Measurements from ENCODE around the gene TRNP1.

The TRNP1 gene

DNA sequence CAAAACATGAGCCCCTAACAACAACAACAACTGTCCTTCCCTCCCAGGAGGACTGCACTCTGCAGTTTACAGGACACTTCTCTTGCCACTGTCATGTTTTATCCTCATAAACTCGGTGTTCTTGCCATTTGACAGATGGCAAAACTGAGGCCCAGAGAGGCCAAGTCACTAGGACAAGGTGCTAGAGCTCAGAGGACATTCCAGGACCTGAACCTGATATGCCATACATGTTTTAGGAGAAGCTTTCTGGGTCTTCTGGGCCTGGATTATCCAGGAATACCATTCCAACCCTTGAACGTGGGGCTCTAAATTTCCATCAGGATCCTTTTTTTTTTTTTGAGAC is 38.6 kb downstream of the TRNP1 start:
- ATAC-seq (replicated peaks) (no peak), DNase-seq (no peak)
- Mint-ChIP-seq H3K27ac (no peak overlapping the region), H3K27me3 (peaks cover 17 to 33% of the 10 kb centered on the region in 2 donors), H3K4me3 (no peak overlapping the region), H3K9me3 (no peaks in the 10 kb centered on the region), H3K4me1 (ENCODE audit: low read depth in 2 of 2) (no peaks in the 10 kb centered on the region), H3K36me3 (ENCODE audit: insufficient read depth) (peaks cover 9% of the 10 kb centered on the region)

DNA sequence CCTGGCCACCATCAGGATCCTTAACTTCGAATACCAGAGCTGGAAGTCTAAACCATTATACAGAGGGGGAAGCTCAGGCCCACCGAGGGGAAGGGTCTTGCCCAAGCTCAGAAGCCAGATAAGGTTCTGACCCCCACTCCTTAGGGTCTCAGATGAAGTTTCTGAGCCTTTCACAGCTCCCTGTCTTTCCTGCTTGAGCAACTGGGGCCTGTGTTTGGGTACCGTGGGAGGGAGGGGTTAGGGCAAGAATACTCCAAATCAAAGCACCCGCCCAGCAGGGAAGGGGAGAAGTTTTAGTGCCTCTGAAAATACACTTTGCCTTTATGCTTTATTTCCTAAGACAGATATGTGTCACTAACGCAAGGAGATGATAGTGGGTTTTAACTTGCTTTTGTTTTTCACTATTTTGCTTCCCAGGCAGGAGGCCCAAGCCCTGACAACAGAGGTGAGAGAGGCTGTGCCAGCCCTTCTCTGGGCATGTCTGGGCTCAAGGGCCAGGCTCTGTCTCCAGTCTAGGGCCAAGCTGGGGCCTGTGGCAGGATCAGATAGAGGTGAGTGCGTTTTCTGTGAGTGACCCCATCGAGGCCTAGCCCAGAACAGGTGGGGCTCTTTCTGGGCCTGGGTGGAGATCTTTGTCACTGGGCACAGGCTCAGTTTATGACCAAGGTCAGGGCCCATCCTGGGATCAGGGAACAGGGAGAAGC is 39.7 kb downstream of the TRNP1 start:
- Mint-ChIP-seq H3K9me3 (no peaks in the 10 kb centered on the region), H3K4me1 (ENCODE audit: low read depth in 2 of 2) (no peaks in the 10 kb centered on the region), H3K27me3 (peaks cover 11 to 33% of the 10 kb centered on the region in 2 donors), H3K36me3 (ENCODE audit: insufficient read depth) (peaks cover 9% of the 10 kb centered on the region), H3K27ac (no peak overlapping the region), H3K4me3 (no peak overlapping the region)
- ATAC-seq (replicated peaks) (no peak), DNase-seq (no peak)

DNA sequence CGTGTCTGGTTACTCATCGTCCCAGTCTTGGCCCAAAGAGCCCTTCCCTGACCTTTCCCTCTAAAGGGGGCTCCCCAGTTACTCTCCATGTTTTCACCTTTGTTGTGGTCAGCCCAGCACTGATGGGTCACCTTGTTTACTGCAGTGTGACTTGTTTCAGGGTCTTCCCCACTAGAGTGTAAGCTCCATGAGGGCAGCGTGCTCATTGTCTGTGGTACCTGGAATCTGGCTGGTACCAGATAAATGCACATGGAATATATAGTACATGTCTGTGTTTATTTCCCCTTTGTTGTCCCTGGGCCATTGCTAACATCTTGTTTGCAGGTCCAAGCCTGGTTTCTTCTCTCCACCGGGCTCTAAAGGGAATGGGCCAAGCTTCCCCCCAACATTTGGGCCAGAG is 41.9 kb downstream of the TRNP1 start:
- H3K9me3 Mint-ChIP-seq, result no peaks in the 10 kb centered on the region
- no peak overlapping the region for H3K4me3 Mint-ChIP-seq
- H3K4me1 Mint-ChIP-seq (ENCODE audit: low read depth in 2 of 2), result no peaks in the 10 kb centered on the region
- DNase-seq (no peak), ATAC-seq (replicated peaks) (no peak)
- peaks cover 6% of the 10 kb centered on the region for H3K36me3 Mint-ChIP-seq (ENCODE audit: insufficient read depth)
- no peak overlapping the region for H3K27ac Mint-ChIP-seq
- peaks cover 9 to 36% of the 10 kb centered on the region in 2 donors for H3K27me3 Mint-ChIP-seq

DNA sequence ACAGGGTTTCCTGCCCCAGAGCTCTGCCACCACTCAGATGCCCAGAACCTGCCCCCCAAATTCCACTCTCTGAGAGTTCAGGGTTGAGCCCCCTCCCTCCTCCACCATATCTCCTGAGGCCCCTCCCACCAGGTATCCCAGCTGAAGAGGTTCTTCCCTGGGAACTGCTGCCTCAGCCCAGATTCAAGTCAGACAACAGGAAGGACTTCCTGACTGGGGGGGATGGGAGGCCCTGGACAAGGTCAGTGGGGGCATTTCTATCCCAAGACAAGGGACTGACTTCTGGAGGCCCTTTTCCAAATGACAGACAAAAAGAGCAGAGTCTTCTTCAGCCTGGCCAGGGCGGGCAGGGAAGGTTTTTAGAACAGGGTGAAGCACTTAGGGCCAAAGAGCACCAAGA is 43.2 kb downstream of the TRNP1 start:
- Mint-ChIP-seq H3K4me3 (no peak overlapping the region), H3K36me3 (ENCODE audit: insufficient read depth) (peaks cover 6% of the 10 kb centered on the region), H3K27me3 (peaks cover 9 to 36% of the 10 kb centered on the region in 2 donors), H3K27ac (no peak overlapping the region), H3K4me1 (ENCODE audit: low read depth in 2 of 2) (no peaks in the 10 kb centered on the region), H3K9me3 (no peaks in the 10 kb centered on the region)
- ATAC-seq (replicated peaks) (no peak), DNase-seq (no peak)

DNA sequence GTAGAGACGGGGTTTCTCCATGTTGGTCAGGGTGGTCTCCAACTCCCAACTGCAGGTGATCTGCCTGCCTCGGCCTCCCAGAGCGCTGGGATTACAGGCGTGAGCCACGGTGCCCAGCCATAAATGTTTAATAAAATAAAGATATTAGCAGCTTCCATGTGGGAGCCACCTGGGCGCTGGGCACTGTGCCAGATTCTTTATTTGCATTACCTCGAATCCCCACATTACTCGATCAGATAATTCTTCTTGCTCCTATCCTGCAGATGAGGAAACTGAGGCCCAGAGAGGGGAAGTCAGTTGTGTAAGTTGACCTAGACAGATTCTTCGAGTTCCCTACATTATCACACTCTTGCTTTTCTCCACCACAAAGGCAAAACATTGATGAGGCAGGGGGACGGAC is 44.0 kb downstream of the TRNP1 start:
- peaks cover 6% of the 10 kb centered on the region for H3K36me3 Mint-ChIP-seq (ENCODE audit: insufficient read depth)
- no peak overlapping the region for H3K27ac Mint-ChIP-seq
- H3K27me3 Mint-ChIP-seq, result peaks cover 5 to 36% of the 10 kb centered on the region in 2 donors
- ATAC-seq (replicated peaks) (no peak), DNase-seq (no peak)
- no peaks in the 10 kb centered on the region for H3K9me3 Mint-ChIP-seq
- H3K4me1 Mint-ChIP-seq (ENCODE audit: low read depth in 2 of 2), result no peaks in the 10 kb centered on the region
- H3K4me3 Mint-ChIP-seq, result no peak overlapping the region

DNA sequence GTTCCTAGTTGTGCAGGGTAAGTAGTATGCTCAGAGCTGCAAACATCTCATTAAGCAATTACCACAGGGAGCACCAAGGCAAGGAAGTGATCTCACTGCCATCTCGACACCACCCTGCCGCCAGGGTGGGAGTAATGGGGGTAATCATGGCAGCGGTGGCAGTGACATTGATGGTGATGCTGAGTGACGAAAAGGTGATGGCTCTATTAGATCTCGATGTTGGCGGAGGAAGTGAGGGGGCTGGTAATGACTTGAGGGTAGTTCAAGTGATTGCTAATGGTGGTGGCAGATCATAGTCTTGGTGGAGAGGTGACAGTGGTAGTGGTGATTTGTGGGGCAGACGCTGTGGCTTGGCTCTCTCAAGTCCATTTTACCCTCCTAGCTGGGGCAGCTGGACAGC is 44.5 kb downstream of the TRNP1 start:
- peaks cover 9 to 36% of the 10 kb centered on the region in 2 donors for H3K27me3 Mint-ChIP-seq
- H3K4me3 Mint-ChIP-seq, result no peak overlapping the region
- H3K27ac Mint-ChIP-seq, result no peak overlapping the region
- ATAC-seq (replicated peaks) (no peak), DNase-seq (no peak)
- H3K4me1 Mint-ChIP-seq (ENCODE audit: low read depth in 2 of 2), result no peaks in the 10 kb centered on the region
- peaks cover 6% of the 10 kb centered on the region for H3K36me3 Mint-ChIP-seq (ENCODE audit: insufficient read depth)
- no peaks in the 10 kb centered on the region for H3K9me3 Mint-ChIP-seq

DNA sequence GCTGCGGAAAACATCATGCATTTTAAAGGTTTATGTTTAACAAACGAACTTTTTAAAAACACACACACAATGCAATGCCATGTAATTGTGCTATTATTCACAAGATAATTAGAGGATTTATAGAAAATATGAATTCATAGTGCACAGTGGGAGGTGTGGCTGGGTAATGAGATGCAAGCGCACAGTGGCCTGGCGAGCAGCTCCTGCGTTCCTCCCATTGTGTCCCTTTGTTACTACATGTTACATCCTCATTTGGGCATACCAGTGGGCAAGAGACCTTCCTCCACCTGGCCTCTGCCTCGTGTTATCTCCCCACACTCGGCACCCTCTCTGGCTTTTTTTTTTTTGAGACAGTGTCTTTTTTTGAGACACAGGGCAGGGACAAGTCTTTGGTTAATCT is 49.2 kb downstream of the TRNP1 start:
- Mint-ChIP-seq H3K27ac (no peak overlapping the region), H3K4me3 (no peak overlapping the region), H3K9me3 (no peaks in the 10 kb centered on the region), H3K4me1 (ENCODE audit: low read depth in 2 of 2) (peaks cover 12 to 15% of the 10 kb centered on the region in 2 donors), H3K36me3 (ENCODE audit: insufficient read depth) (no peaks in the 10 kb centered on the region), H3K27me3 (peaks cover 10 to 23% of the 10 kb centered on the region in 2 donors)
- DNase-seq (no peak), ATAC-seq (replicated peaks) (no peak)

DNA sequence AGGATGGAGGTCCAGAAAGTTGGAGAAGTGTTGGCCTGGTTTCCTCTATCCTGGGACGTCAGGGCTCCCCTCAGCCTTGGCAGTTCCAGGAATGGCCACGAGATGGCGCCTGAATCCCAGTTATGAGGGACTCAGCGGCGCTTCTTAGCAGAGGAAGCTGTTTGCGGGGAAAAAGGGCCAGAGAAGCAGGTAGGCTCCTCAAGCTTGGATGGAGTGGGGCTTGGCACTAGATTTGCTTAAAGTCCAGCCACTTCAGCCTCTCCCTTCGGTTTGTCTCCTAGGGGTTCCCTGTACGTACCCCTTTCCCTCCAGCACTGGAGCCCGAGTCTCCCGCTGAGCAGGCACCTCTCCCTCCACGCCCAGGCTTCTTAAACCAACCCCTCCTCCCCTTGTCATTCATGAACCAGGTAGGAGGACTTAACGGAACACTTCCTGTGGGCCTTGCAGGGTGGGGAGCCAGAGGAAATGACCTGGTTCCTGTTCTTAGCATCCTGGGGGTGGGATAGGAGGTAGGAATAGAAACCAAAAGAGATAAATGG is 51.2 kb downstream of the TRNP1 start:
- H3K27me3 Mint-ChIP-seq, result peaks cover 10 to 17% of the 10 kb centered on the region in 2 donors
- DNase-seq (peak; percentile 88 to 93 (median 90)), ATAC-seq (replicated peaks) (peak; percentile 95)
- peaks cover 12 to 15% of the 10 kb centered on the region in 2 donors for H3K4me1 Mint-ChIP-seq (ENCODE audit: low read depth in 2 of 2)
- peak overlapping the region; percentile 60 to 73 for H3K4me3 Mint-ChIP-seq
- H3K27ac Mint-ChIP-seq, result peak overlapping the region in 1 of 2 donors; percentile 16
- no peaks in the 10 kb centered on the region for H3K36me3 Mint-ChIP-seq (ENCODE audit: insufficient read depth)
- no peaks in the 10 kb centered on the region for H3K9me3 Mint-ChIP-seq

DNA sequence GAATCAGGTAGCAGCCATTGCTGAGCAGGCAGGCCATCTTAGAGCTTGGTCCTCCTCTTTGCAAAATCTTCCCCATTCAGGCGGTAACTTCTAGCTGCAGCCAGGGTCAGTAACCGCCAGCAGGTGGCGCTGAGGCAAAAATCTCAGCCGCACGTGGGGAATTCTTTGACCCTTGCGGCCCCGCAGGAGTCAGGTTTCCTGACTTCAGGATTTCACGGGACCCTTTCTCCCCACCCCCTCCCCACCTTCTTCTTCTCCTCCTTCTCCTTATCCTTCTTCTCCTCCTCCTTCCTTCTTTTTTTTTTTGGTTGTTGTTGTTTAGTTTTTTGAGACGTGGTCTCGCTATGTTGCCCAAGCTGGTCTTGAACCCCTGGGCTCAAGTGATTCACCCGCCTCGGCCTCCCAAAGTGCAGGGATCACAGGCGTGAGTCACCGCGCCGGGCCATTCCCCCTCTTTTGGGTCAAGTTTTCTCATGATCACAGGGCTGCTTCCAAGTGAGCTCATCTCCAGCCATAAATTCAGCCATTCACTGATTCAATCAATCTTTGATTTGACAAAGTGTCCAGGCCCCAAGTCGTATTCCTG is 52.6 kb downstream of the TRNP1 start:
- ATAC-seq (replicated peaks) (peak; percentile 64), DNase-seq (peak; percentile 50 to 61 (median 54))
- Mint-ChIP-seq H3K4me1 (ENCODE audit: low read depth in 2 of 2) (peaks cover 12 to 15% of the 10 kb centered on the region in 2 donors), H3K9me3 (no peaks in the 10 kb centered on the region), H3K27me3 (peaks cover 5 to 17% of the 10 kb centered on the region in 2 donors), H3K4me3 (no peak overlapping the region), H3K36me3 (ENCODE audit: insufficient read depth) (no peaks in the 10 kb centered on the region), H3K27ac (no peak overlapping the region)

DNA sequence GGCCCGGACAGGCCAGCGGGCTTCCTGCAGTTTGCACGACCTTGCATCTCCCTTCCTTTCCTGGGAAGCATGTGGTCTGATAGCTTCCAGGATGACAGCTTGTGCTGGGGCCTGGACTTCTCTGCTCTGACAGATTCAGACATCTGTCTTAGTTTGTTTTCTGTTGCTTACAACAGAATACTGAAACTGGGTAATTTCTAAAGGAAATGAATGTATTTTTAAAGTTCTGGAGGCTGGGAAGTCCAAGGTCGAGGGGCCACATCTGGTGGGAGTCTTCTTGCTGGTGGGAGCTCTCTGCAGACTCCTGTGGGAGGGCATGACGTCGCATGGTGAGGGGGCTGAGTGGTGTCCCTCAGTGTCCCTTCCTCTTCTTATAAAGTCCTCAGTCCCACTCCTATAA is 54.4 kb downstream of the TRNP1 start:
- DNase-seq (no peak), ATAC-seq (replicated peaks) (no peak)
- Mint-ChIP-seq H3K4me1 (ENCODE audit: low read depth in 2 of 2) (peaks cover 12 to 15% of the 10 kb centered on the region in 2 donors), H3K27me3 (peaks cover 2 to 9% of the 10 kb centered on the region in 2 donors), H3K27ac (no peak overlapping the region), H3K4me3 (no peak overlapping the region), H3K9me3 (no peaks in the 10 kb centered on the region), H3K36me3 (ENCODE audit: insufficient read depth) (no peaks in the 10 kb centered on the region)

DNA sequence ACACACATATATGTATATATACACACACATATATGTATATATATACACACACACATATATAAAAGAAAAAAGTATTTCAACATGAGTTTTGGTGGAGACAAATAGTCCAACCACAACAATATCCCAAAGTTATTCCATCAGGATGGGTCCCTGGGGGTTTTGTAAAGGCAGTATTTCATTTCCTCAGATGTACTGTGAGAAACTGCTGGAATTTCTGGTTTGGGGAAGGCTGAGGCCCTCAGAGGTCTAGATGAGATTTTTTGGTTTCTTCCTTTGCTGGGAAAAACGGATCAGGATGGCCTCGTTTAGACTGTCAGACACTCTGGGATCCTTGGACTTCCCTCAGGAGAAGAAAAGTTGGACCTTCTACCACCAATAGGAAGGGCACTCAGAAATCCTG is 55.6 kb downstream of the TRNP1 start:
- H3K4me3 Mint-ChIP-seq, result no peak overlapping the region
- DNase-seq, result no peak
- no peak for ATAC-seq (replicated peaks)
- H3K27ac Mint-ChIP-seq, result no peak overlapping the region
- peaks cover 12 to 15% of the 10 kb centered on the region in 2 donors for H3K4me1 Mint-ChIP-seq (ENCODE audit: low read depth in 2 of 2)
- H3K36me3 Mint-ChIP-seq (ENCODE audit: insufficient read depth), result no peaks in the 10 kb centered on the region
- peaks cover 0 to 9% of the 10 kb centered on the region in 2 donors for H3K27me3 Mint-ChIP-seq
- H3K9me3 Mint-ChIP-seq, result no peaks in the 10 kb centered on the region

DNA sequence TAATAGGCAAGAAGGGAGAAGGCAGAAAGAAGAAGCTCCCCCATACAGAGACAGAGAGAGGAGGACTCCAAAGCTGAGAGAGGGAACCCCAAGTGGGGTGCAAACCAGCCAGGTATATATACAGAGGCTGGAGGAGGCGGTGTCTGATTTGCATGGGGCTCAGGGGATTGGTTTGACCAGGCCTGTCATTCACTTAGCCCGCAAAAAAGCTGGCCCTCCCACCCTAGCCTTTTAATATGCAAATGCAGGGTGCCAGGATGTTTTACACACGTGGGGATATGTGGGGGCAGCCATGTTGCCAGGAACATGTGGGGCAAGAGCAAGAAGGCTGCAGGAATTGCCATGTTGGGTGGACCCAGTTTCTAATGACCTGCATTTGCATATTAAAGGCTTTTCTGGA is 56.1 kb downstream of the TRNP1 start:
- Mint-ChIP-seq H3K27ac (no peak overlapping the region), H3K36me3 (ENCODE audit: insufficient read depth) (no peaks in the 10 kb centered on the region), H3K4me3 (no peak overlapping the region), H3K9me3 (no peaks in the 10 kb centered on the region), H3K4me1 (ENCODE audit: low read depth in 2 of 2) (peaks cover 9 to 11% of the 10 kb centered on the region in 2 donors), H3K27me3 (peaks cover 0 to 9% of the 10 kb centered on the region in 2 donors)
- DNase-seq (no peak), ATAC-seq (replicated peaks) (no peak)
